RWPE2 (cell line): Measurements from ENCODE around the gene CNTNAP2.

ENCODE experiments used
- ATAC-seq: fragments of 200-7000 bp; cut with Tn5 transposase; 3 replicates; pipeline ENCODE4 v1.9.1; 2021; ENCODE audit warnings: low read depth
- DNase-seq: peaks from one replicate; pipeline ENCODE4 v3.0.0-alpha.2; 2020; ENCODE audit warnings: low spot score
- H3K27ac ChIP-seq: fragments of 450-650 bp; 2 replicates; pipeline ENCODE4 v1.5.1; 2017; ENCODE audit warnings: mild to moderate bottlenecking; ENCODE audit not compliant: poor library complexity, severe bottlenecking
- H3K27me3 ChIP-seq: fragments of 250-450 bp; sonication (Bioruptor Pico); 2 replicates; pipeline ENCODE4 v1.5.1; 2021; ENCODE audit warnings: mild to moderate bottlenecking, moderate library complexity; ENCODE audit not compliant: insufficient read depth, poor library complexity, severe bottlenecking
- H3K36me3 ChIP-seq: fragments of 250-450 bp; sonication (Bioruptor Pico); 2 replicates; pipeline ENCODE4 v1.5.1; 2020; ENCODE audit warnings: low read depth, mild to moderate bottlenecking, moderate library complexity
- H3K4me1 ChIP-seq: fragments of 250-450 bp; sonication (Bioruptor Pico); 2 replicates; pipeline ENCODE4 v1.5.1; 2021; ENCODE audit warnings: mild to moderate bottlenecking, moderate library complexity; ENCODE audit not compliant: insufficient read depth, poor library complexity, severe bottlenecking
- H3K4me3 ChIP-seq: fragments of 250-450 bp; sonication (Bioruptor Pico); 2 replicates; pipeline ENCODE4 v1.5.1; 2021; ENCODE audit warnings: mild to moderate bottlenecking, moderate library complexity; ENCODE audit not compliant: severe bottlenecking
- H3K9me3 ChIP-seq: fragments of 250-450 bp; sonication (Bioruptor Pico); 2 replicates; pipeline ENCODE4 v1.5.1; 2021; ENCODE audit warnings: mild to moderate bottlenecking, moderate library complexity; ENCODE audit not compliant: severe bottlenecking
- CTCF ChIP-seq: fragments of 450-650 bp; IDR thresholded peaks from one replicate; pipeline ENCODE4 v1.5.1; 2017; ENCODE audit warnings: mild to moderate bottlenecking, moderate library complexity; ENCODE audit not compliant: poor library complexity, severe bottlenecking

CNTNAP2 gene

GRCh38 chr7:148397985-148398384 lies 2281.4 kb downstream of the CNTNAP2 start:
- DNase-seq (no peak), ATAC-seq (no peak)
- no peak for TF ChIP-seq CTCF
- Histone ChIP-seq H3K36me3 (no peaks in the 10 kb centered on the region), H3K9me3 (no peaks in the 10 kb centered on the region), H3K27ac (no peak overlapping the region), H3K27me3 (peaks cover 4% of the 10 kb centered on the region), H3K4me3 (no peak overlapping the region), H3K4me1 (peaks cover 5% of the 10 kb centered on the region)

GRCh38 chr7:148398844-148399365 lies 2282.3 kb downstream of the CNTNAP2 start:
- TF ChIP-seq CTCF, result no peak
- Histone ChIP-seq H3K36me3 (no peaks in the 10 kb centered on the region), H3K27ac (no peak overlapping the region), H3K27me3 (peaks cover 4% of the 10 kb centered on the region), H3K4me3 (no peak overlapping the region), H3K9me3 (no peaks in the 10 kb centered on the region), H3K4me1 (peaks cover 5% of the 10 kb centered on the region)
- DNase-seq (no peak), ATAC-seq (no peak)

GRCh38 chr7:148400101-148400500 lies 2283.5 kb downstream of the CNTNAP2 start:
- Histone ChIP-seq H3K36me3 (no peaks in the 10 kb centered on the region), H3K4me1 (peaks cover 5% of the 10 kb centered on the region), H3K27ac (no peak overlapping the region), H3K27me3 (peaks cover 4% of the 10 kb centered on the region), H3K4me3 (no peak overlapping the region), H3K9me3 (no peaks in the 10 kb centered on the region)
- DNase-seq, result no peak
- TF ChIP-seq CTCF, result no peak
- no peak for ATAC-seq

- TF ChIP-seq CTCF, result no peak
- no peak overlapping the region for H3K27ac ChIP-seq
- peak; percentile 50; the same call in 1 of the 3 replicates for ATAC-seq
- no peak overlapping the region for H3K4me3 ChIP-seq
- peaks cover 5% of the 10 kb centered on the region for H3K4me1 ChIP-seq
- DNase-seq, result no peak
- no peaks in the 10 kb centered on the region for H3K9me3 ChIP-seq
- H3K27me3 ChIP-seq, result peaks cover 4% of the 10 kb centered on the region
- H3K36me3 ChIP-seq, result no peaks in the 10 kb centered on the region
Observed at GRCh38 chr7:148402159-148402558, 2285.6 kb downstream of the CNTNAP2 start.

- Histone ChIP-seq H3K27me3 (no peaks in the 10 kb centered on the region), H3K4me3 (no peak overlapping the region), H3K9me3 (no peaks in the 10 kb centered on the region), H3K36me3 (no peaks in the 10 kb centered on the region), H3K27ac (no peak overlapping the region), H3K4me1 (peaks cover 5% of the 10 kb centered on the region)
- ATAC-seq (no peak), DNase-seq (no peak)
- no peak for TF ChIP-seq CTCF
Observed at GRCh38 chr7:148403466-148403993, 2286.9 kb downstream of the CNTNAP2 start.
